ENCODE data around the gene PTCD3.

PTCD3 gene

DNA sequence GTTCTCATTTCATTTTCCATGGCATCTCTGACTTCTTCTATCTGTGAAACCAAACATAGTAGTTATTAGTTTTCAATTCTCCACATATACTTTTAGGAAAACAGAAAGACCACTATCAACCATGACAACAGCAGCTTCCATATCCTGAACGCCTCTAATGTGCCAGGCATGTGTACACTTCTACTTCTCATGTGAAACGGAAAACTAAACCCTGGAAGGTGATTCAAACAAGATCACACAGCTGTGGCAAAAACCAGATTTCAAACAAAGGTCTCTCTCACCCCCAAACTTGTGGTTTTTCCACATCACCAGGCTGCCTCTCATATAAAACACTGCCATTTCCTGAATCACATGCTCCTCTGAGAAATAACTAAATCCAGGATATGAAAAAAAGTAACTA is 41.8 kb downstream of the PTCD3 start:
- Histone ChIP-seq H3K4me1 (ENCODE audit: control insufficient read depth, insufficient read depth, low read length) (no peaks in the 10 kb centered on the region), H3K9me3 (ENCODE audit: control insufficient read depth in 2 of 2, low read length in 2 of 2) (no peaks in the 10 kb centered on the region), H3K4me3 (ENCODE audit: low read length in 2 of 2) (no peak overlapping the region), H3K9ac (ENCODE audit: low read length in 2 of 2) (no peak overlapping the region), H3K27me3 (ENCODE audit: control insufficient read depth in 1 of 2, insufficient read depth in 2 of 2, low read length in 2 of 2) (no peaks in the 10 kb centered on the region), H3K36me3 (ENCODE audit: control insufficient read depth in 2 of 2, insufficient read depth in 2 of 2, low read length in 2 of 2) (peaks cover 57 to 61% of the 10 kb centered on the region in 2 donors), H3K27ac (ENCODE audit: low read length) (no peak overlapping the region)

DNA sequence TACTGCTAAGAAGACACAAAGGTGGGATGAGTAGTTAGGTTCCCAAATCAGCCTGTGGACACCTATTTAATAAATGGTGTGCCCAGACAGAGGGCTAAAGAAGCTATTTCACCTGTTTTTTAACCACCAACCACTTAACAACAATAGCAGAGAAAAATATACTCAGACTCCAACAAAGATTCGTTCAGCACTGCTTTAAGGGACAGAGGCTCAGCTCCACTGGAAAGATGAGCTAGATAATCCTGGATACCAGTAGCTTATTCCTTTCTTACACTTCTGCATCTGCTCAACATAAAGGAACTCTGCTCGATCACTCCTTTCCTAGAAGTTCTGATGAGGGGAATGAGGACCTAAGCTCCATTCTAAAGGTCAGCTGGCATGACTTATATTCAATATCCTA is 44.5 kb downstream of the PTCD3 start:
- no peak overlapping the region for H3K27ac ChIP-seq (ENCODE audit: low read length)
- H3K9me3 ChIP-seq (ENCODE audit: control insufficient read depth in 2 of 2, low read length in 2 of 2), result no peaks in the 10 kb centered on the region
- H3K4me1 ChIP-seq (ENCODE audit: control insufficient read depth, insufficient read depth, low read length), result no peaks in the 10 kb centered on the region
- H3K4me3 ChIP-seq (ENCODE audit: low read length in 2 of 2), result no peak overlapping the region
- no peaks in the 10 kb centered on the region for H3K27me3 ChIP-seq (ENCODE audit: control insufficient read depth in 1 of 2, insufficient read depth in 2 of 2, low read length in 2 of 2)
- no peak overlapping the region for H3K9ac ChIP-seq (ENCODE audit: low read length in 2 of 2)
- peaks cover 43 to 46% of the 10 kb centered on the region in 2 donors for H3K36me3 ChIP-seq (ENCODE audit: control insufficient read depth in 2 of 2, insufficient read depth in 2 of 2, low read length in 2 of 2)

DNA sequence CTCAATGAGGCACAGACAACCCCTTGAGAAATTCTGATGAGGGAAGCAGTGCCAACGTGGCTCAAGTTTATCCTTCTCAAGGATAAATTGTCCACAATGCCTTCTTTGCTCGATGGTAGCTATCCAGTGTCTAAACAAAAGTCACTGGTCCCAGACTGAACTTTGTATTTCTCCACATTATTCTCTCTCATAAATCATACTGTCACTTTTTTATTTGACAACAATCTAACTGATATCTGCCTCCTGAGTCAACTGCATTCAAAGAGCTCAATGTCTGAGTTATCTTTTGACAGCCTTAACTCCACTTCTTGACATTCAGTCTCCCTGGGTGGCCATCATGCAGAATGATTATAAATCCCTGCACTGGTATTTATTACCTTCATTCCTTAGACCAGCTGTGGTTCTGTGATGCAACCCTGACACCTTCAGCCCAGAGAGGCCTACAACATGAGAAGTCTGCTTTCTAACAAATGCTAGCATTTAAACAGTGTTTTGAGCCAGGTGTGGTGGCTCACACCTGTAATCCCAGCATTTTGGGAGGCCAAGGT is 51.0 kb downstream of the PTCD3 start:
- Histone ChIP-seq H3K4me3 (ENCODE audit: low read length in 2 of 2) (no peak overlapping the region), H3K36me3 (ENCODE audit: control insufficient read depth in 2 of 2, insufficient read depth in 2 of 2, low read length in 2 of 2) (peaks cover 22 to 30% of the 10 kb centered on the region in 2 donors), H3K27ac (ENCODE audit: low read length) (no peak overlapping the region), H3K9ac (ENCODE audit: low read length in 2 of 2) (no peak overlapping the region), H3K27me3 (ENCODE audit: control insufficient read depth in 1 of 2, insufficient read depth in 2 of 2, low read length in 2 of 2) (no peaks in the 10 kb centered on the region), H3K4me1 (ENCODE audit: control insufficient read depth, insufficient read depth, low read length) (no peaks in the 10 kb centered on the region), H3K9me3 (ENCODE audit: control insufficient read depth in 2 of 2, low read length in 2 of 2) (no peaks in the 10 kb centered on the region)

DNA sequence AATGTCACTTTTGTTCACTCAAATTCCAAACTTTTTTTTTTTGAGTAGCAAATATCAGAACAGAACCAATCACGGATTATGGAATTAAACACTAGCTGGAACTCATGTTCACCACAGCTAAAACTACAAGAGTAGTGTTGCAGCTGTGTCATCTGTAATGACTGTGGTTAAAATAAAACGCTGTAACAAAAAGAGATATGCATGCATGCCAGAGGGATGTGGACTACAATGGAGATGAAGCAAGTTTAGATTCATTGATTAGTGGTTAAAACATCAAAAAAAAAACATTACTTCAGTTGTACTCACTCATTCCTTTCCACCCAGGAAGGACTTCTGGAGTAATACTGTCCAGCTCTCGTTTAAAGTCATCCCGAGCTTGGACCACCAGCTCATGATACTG is 52.3 kb downstream of the PTCD3 start:
- Histone ChIP-seq H3K4me3 (ENCODE audit: low read length in 2 of 2) (no peak overlapping the region), H3K9ac (ENCODE audit: low read length in 2 of 2) (no peak overlapping the region), H3K4me1 (ENCODE audit: control insufficient read depth, insufficient read depth, low read length) (no peaks in the 10 kb centered on the region), H3K9me3 (ENCODE audit: control insufficient read depth in 2 of 2, low read length in 2 of 2) (no peaks in the 10 kb centered on the region), H3K27me3 (ENCODE audit: control insufficient read depth in 1 of 2, insufficient read depth in 2 of 2, low read length in 2 of 2) (no peaks in the 10 kb centered on the region), H3K36me3 (ENCODE audit: control insufficient read depth in 2 of 2, insufficient read depth in 2 of 2, low read length in 2 of 2) (peaks cover 31 to 34% of the 10 kb centered on the region in 2 donors), H3K27ac (ENCODE audit: low read length) (no peak overlapping the region)

DNA sequence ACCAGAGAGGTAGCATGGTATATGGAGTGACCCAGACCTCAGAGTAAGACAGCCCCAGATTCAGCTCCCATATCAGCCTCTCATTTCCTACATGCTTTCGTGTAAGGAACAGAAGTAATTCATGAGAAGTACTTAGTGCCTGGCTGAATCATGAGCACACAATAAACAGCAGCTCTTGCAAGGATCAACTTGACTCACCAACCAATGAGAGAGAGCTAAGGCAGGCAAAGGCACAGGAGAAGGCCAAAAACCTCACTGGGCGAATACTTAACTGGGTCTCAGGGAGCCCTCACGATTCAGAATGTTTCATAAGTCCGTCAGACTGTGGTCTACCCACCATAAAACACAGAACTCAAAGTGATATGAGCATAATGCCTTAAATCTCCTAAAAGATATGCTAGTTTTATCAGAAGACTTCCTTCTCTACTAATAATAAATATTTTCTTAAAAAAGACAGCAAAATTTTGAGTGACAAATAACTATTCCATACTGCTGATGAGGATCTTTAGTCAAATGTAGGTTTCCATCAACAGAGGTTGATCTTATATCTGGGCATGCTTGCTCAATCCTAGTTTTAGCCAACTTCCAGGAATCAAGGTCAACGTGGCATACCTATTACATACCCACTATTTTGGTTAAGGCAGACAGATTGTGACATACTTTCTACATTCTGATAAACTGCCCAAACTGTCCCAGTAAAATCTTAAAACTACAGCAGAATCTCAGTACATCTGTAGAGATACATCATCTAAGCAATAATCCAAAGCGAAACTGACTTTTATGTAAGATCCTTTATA is 54.3 kb downstream of the PTCD3 start:
- Histone ChIP-seq H3K36me3 (ENCODE audit: control insufficient read depth in 2 of 2, insufficient read depth in 2 of 2, low read length in 2 of 2) (peaks cover 41 to 45% of the 10 kb centered on the region in 2 donors), H3K9me3 (ENCODE audit: control insufficient read depth in 2 of 2, low read length in 2 of 2) (no peaks in the 10 kb centered on the region)

DNA sequence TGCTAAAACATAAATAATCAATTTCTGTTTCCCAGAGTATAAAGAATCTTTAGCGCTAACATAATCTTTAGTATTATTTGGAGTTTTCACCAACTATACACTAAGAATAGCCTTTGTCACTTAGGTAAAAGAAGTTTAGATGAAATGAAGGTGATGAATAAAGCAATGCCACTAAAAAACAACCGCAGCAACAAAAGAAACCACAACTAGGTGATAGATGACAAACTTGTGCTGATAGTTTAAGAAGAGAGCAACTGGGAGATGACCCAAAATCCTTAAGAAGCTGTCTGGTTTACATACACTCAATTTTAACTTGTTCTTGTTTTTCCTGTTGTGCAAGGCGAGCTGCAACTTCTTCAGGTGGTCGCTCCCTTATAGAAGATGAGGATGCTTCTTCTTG is 64.4 kb downstream of the PTCD3 start:
- H3K4me3 ChIP-seq (ENCODE audit: low read length in 2 of 2), result no peak overlapping the region
- H3K27me3 ChIP-seq (ENCODE audit: control insufficient read depth in 1 of 2, insufficient read depth in 2 of 2, low read length in 2 of 2), result no peaks in the 10 kb centered on the region
- H3K9me3 ChIP-seq (ENCODE audit: control insufficient read depth in 2 of 2, low read length in 2 of 2), result no peaks in the 10 kb centered on the region
- no peak overlapping the region for H3K27ac ChIP-seq (ENCODE audit: low read length)
- H3K4me1 ChIP-seq (ENCODE audit: control insufficient read depth, insufficient read depth, low read length), result no peaks in the 10 kb centered on the region
- H3K9ac ChIP-seq (ENCODE audit: low read length in 2 of 2), result no peak overlapping the region
- H3K36me3 ChIP-seq (ENCODE audit: control insufficient read depth in 2 of 2, insufficient read depth in 2 of 2, low read length in 2 of 2), result peaks cover 9 to 17% of the 10 kb centered on the region in 2 donors

More for the DNA sequence above, 54.3 kb downstream of the PTCD3 start:
- no peaks in the 10 kb centered on the region for H3K27me3 ChIP-seq (ENCODE audit: control insufficient read depth in 1 of 2, insufficient read depth in 2 of 2, low read length in 2 of 2)
- H3K4me3 ChIP-seq (ENCODE audit: low read length in 2 of 2), result no peak overlapping the region
- H3K9ac ChIP-seq (ENCODE audit: low read length in 2 of 2), result no peak overlapping the region
- H3K27ac ChIP-seq (ENCODE audit: low read length), result no peak overlapping the region
- H3K4me1 ChIP-seq (ENCODE audit: control insufficient read depth, insufficient read depth, low read length), result no peaks in the 10 kb centered on the region

DNA sequence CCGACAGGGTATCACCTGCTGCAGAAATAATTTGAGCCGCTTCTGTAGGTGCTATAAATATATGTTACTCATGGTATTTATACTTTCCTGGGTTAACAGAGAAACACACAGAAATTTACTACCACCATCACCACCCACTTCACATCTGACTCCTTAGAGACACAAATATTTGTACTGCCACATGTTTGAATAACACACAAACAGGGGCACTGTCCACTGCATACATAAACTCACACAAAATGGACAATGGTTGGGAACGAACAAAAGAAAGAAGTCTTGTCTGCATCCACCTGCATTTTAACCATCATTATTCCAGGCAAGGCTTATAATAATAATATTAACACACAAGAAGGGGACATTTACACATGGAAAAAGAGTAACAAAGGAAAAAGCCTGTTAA is 65.3 kb downstream of the PTCD3 start:
- no peaks in the 10 kb centered on the region for H3K9me3 ChIP-seq (ENCODE audit: control insufficient read depth in 2 of 2, low read length in 2 of 2)
- H3K27me3 ChIP-seq (ENCODE audit: control insufficient read depth in 1 of 2, insufficient read depth in 2 of 2, low read length in 2 of 2), result no peaks in the 10 kb centered on the region
- H3K9ac ChIP-seq (ENCODE audit: low read length in 2 of 2), result no peak overlapping the region
- H3K27ac ChIP-seq (ENCODE audit: low read length), result no peak overlapping the region
- peaks cover 10 to 19% of the 10 kb centered on the region in 2 donors for H3K36me3 ChIP-seq (ENCODE audit: control insufficient read depth in 2 of 2, insufficient read depth in 2 of 2, low read length in 2 of 2)
- no peaks in the 10 kb centered on the region for H3K4me1 ChIP-seq (ENCODE audit: control insufficient read depth, insufficient read depth, low read length)
- H3K4me3 ChIP-seq (ENCODE audit: low read length in 2 of 2), result no peak overlapping the region

DNA sequence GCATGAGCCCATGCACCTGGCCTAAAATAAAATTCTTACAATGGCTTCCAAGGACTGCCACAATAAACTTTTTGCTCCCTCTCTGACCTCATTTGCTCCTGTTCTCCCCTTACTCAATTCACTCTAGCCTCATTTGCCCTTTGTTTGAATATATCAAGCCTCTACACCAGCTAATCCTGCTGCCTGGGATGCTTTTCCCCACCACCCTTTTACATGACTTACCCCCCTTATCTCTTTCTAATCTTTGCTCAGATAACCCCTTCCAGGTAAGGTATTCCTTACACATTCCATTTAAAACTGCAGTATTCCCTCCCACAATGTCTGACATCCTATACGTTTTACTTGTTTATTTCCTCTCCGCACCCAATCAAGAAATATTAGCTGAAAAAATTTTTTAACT is 66.6 kb downstream of the PTCD3 start:
- Histone ChIP-seq H3K4me3 (ENCODE audit: low read length in 2 of 2) (no peak overlapping the region), H3K27me3 (ENCODE audit: control insufficient read depth in 1 of 2, insufficient read depth in 2 of 2, low read length in 2 of 2) (no peaks in the 10 kb centered on the region), H3K9ac (ENCODE audit: low read length in 2 of 2) (no peak overlapping the region), H3K36me3 (ENCODE audit: control insufficient read depth in 2 of 2, insufficient read depth in 2 of 2, low read length in 2 of 2) (peaks cover 13 to 27% of the 10 kb centered on the region in 2 donors), H3K4me1 (ENCODE audit: control insufficient read depth, insufficient read depth, low read length) (no peaks in the 10 kb centered on the region), H3K27ac (ENCODE audit: low read length) (no peak overlapping the region), H3K9me3 (ENCODE audit: control insufficient read depth in 2 of 2, low read length in 2 of 2) (no peaks in the 10 kb centered on the region)

DNA sequence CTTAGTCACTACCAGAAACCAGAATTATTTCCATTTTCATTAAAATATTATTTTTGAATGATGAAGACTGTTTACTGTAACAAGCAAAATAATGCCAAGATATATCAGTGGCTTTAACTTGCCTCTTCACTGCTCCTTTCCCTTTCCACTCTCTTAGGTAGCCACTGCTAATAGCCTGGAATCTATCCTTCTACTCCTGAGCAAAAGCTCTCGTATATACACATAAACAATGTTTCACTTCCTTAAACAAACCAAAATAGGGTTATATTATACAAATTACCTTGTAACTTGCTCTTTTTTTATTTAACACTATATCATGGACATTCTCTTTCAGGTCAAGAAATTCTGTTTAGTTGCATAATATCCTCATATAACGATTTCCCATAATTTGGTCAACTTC is 68.4 kb downstream of the PTCD3 start:
- no peaks in the 10 kb centered on the region for H3K4me1 ChIP-seq (ENCODE audit: control insufficient read depth, insufficient read depth, low read length)
- H3K36me3 ChIP-seq (ENCODE audit: control insufficient read depth in 2 of 2, insufficient read depth in 2 of 2, low read length in 2 of 2), result peaks cover 14 to 30% of the 10 kb centered on the region in 2 donors
- no peaks in the 10 kb centered on the region for H3K27me3 ChIP-seq (ENCODE audit: control insufficient read depth in 1 of 2, insufficient read depth in 2 of 2, low read length in 2 of 2)
- no peak overlapping the region for H3K4me3 ChIP-seq (ENCODE audit: low read length in 2 of 2)
- no peak overlapping the region for H3K9ac ChIP-seq (ENCODE audit: low read length in 2 of 2)
- H3K27ac ChIP-seq (ENCODE audit: low read length), result no peak overlapping the region
- H3K9me3 ChIP-seq (ENCODE audit: control insufficient read depth in 2 of 2, low read length in 2 of 2), result no peaks in the 10 kb centered on the region

DNA sequence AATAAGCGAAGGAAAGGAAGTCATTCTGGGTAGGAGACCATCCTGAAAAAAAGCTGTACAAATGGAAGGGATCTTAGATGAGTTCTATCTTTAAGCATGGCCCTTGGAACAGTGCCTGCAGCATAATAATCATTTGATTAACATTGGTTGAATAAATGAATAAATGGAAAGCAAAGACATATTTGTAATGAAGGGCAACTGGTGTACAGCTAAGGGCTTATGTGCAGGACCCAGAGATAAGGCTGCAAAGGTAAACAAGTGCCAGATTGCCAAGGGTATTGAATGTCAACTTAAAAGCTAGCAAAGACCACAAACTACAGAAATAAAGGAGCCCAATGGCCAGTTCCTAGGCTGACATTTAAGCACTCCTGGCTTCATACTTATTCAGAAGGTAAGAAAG is 69.8 kb downstream of the PTCD3 start:
- peaks cover 14 to 34% of the 10 kb centered on the region in 2 donors for H3K36me3 ChIP-seq (ENCODE audit: control insufficient read depth in 2 of 2, insufficient read depth in 2 of 2, low read length in 2 of 2)

DNA sequence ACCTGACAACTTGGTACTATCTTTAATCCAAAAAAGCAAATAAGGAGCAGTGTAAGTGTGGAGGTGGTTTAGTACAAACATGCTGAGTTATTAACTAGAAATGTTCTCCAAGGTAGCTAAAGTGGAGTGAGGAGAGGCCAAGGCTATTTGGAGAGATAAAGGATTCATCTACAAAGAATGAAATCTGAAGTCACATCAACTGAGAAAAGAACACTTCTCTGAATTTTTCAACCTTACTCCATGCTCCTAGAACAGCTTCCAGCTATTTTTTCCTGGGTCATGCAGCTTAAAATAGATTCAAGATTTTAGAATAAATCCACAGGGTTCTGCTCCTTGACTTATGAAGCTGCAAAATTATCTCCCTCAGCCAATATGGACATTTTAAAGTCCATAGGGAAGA is 70.6 kb downstream of the PTCD3 start:
- Histone ChIP-seq H3K27ac (ENCODE audit: low read length) (no peak overlapping the region), H3K4me1 (ENCODE audit: control insufficient read depth, insufficient read depth, low read length) (no peaks in the 10 kb centered on the region), H3K36me3 (ENCODE audit: control insufficient read depth in 2 of 2, insufficient read depth in 2 of 2, low read length in 2 of 2) (peaks cover 16 to 29% of the 10 kb centered on the region in 2 donors), H3K9me3 (ENCODE audit: control insufficient read depth in 2 of 2, low read length in 2 of 2) (no peaks in the 10 kb centered on the region), H3K9ac (ENCODE audit: low read length in 2 of 2) (no peak overlapping the region), H3K27me3 (ENCODE audit: control insufficient read depth in 1 of 2, insufficient read depth in 2 of 2, low read length in 2 of 2) (no peaks in the 10 kb centered on the region), H3K4me3 (ENCODE audit: low read length in 2 of 2) (no peak overlapping the region)

More for the DNA sequence above, 69.8 kb downstream of the PTCD3 start:
- Histone ChIP-seq H3K9ac (ENCODE audit: low read length in 2 of 2) (no peak overlapping the region), H3K4me1 (ENCODE audit: control insufficient read depth, insufficient read depth, low read length) (no peaks in the 10 kb centered on the region), H3K4me3 (ENCODE audit: low read length in 2 of 2) (no peak overlapping the region), H3K27me3 (ENCODE audit: control insufficient read depth in 1 of 2, insufficient read depth in 2 of 2, low read length in 2 of 2) (no peaks in the 10 kb centered on the region), H3K27ac (ENCODE audit: low read length) (no peak overlapping the region), H3K9me3 (ENCODE audit: control insufficient read depth in 2 of 2, low read length in 2 of 2) (no peaks in the 10 kb centered on the region)

All from stomach smooth muscle (tissue), 2 donors.